HL-60 (cell line): ENCODE data around the gene PRCD.
"Not testable (repeated sequence)": the region's sequence is repeated elsewhere in the genome, so short reads cannot be mapped to it uniquely, and the experiment has no call there.

Experiments used
- DNase-seq, 2 experiments: peaks; one replicate each; pipeline ENCODE4 v3.0.0-alpha.2; 2010 to 2020; ENCODE audit warnings: low read depth in 1 of 2, low spot score in 1 of 2
- H3K27ac ChIP-seq: fragments of 250-450 bp; sonication (Bioruptor Pico); replicated peaks from 2 replicates; pipeline ENCODE4 v1.5.1; 2020; ENCODE audit warnings: mild to moderate bottlenecking, moderate library complexity
- H3K27me3 ChIP-seq: fragments of 250-450 bp; sonication (Bioruptor Pico); 2 replicates; pipeline ENCODE4 v1.5.1; 2021; ENCODE audit warnings: mild to moderate bottlenecking, moderate library complexity; ENCODE audit not compliant: insufficient read depth, poor library complexity, severe bottlenecking
- H3K4me3 ChIP-seq: replicated peaks from 2 replicates; pipeline ENCODE4 v1.5.1; 2011; ENCODE audit warnings: mild to moderate bottlenecking, control low read depth, low read length; ENCODE audit not compliant: insufficient read depth
- GABPA ChIP-seq: IDR thresholded peaks from 2 replicates; pipeline ENCODE4 v1.6.1; 2012; ENCODE audit warnings: low read depth
- POLR2AphosphoS5 ChIP-seq: IDR thresholded peaks from 2 replicates; pipeline ENCODE4 v1.6.1; 2012; ENCODE audit warnings: low read depth
- SPI1 ChIP-seq: IDR thresholded peaks from 2 replicates; pipeline ENCODE4 v1.6.1; 2012; ENCODE audit warnings: low read depth, mild to moderate bottlenecking, borderline replicate concordance
- TF ChIP-seq, protein P1 (sequence below): IDR thresholded peaks from one replicate; pipeline ENCODE4 v1.5.1; 2011; ENCODE audit warnings: low read length, control low read depth, inconsistent platforms; ENCODE audit not compliant: insufficient read depth
- TF ChIP-seq, protein P2 (sequence below): IDR thresholded peaks from 2 replicates; pipeline ENCODE4 v1.6.1; 2012; ENCODE audit warnings: low read depth; ENCODE audit not compliant: insufficient replicate concordance

PRCD gene

GRCh38 chr17:76564991-76565727 lies 25.3 kb downstream of the PRCD start:
- 0 out of 2 replicates have a peak, but pooled peaks have one; percentile 14 for TF ChIP-seq POLR2AphosphoS5
- H3K27me3 ChIP-seq, DNase-seq, H3K27ac ChIP-seq, H3K4me3 ChIP-seq: not testable (repeated sequence)

DNA sequence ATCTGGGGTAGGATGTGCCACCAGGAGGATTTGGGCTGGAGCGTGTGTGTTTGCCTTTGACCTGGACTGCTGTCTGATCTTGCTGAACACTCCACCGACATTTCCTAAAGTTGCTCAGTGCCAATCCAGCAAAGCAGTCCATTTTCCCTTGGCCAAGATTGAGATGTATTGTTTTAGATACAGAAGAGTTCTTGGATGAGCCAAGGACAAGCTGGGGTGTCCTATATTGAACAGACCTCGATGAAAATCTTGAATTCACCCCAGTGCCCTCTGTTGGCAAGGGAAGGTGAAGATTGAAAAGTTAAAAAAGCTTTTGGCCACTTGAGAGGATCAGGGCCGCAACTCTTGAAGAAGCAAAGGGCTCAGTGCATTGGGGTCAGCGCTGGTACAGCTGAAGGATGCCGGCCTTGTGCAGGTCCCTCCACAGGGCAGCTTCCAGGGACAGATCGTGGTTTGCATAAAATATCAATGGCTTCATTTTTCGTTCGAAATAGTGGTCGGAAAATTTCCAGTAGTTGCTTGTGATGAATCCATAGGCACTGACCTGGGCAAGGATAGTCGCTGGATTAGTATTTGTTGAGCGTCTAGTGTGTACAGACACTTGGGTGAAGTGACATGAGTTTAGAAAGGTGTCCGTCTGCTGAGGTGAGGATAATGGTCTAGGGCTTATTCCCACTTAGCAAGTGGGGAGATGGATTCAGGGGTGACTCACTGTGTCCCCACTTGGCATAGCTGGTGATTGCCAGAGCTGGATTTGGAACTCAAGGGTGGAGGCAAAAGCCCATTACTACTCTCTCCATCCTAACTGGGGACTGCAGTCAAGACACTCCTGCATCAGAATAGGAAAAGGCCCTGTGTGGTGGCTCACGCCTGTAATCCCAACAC lies 26.1 kb downstream of the PRCD start:
- TF ChIP-seq POLR2AphosphoS5 = peak; percentile 45
- no peak for TF ChIP-seq SPI1
- no peak overlapping the region for H3K4me3 ChIP-seq
- no peak for DNase-seq
- no peaks in the 10 kb centered on the region for H3K27me3 ChIP-seq
- H3K27ac ChIP-seq = no peak overlapping the region

DNA sequence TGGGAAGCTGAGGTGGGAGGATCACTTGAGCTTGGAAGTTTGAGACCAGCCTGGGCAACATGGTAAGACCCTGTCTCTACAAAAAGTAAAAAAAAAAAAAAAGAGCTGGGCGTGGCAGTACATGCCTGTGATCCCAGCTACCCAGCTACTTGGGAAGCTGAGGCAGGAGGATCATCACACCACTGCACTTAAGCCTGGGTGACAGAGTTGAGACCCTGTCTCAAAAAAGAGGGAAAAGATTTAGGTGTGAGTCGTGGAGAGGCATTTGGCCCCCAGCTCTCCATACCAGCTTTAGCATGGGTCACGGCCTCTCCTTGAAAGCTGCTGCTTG lies 26.7 kb downstream of the PRCD start:
- Histone ChIP-seq H3K4me3 (no peak overlapping the region), H3K27me3 (no peaks in the 10 kb centered on the region), H3K27ac (no peak overlapping the region)
- no peak for DNase-seq
- no peak for TF ChIP-seq SPI1
- TF ChIP-seq, protein P1, sequence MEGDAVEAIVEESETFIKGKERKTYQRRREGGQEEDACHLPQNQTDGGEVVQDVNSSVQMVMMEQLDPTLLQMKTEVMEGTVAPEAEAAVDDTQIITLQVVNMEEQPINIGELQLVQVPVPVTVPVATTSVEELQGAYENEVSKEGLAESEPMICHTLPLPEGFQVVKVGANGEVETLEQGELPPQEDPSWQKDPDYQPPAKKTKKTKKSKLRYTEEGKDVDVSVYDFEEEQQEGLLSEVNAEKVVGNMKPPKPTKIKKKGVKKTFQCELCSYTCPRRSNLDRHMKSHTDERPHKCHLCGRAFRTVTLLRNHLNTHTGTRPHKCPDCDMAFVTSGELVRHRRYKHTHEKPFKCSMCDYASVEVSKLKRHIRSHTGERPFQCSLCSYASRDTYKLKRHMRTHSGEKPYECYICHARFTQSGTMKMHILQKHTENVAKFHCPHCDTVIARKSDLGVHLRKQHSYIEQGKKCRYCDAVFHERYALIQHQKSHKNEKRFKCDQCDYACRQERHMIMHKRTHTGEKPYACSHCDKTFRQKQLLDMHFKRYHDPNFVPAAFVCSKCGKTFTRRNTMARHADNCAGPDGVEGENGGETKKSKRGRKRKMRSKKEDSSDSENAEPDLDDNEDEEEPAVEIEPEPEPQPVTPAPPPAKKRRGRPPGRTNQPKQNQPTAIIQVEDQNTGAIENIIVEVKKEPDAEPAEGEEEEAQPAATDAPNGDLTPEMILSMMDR = no peak
- TF ChIP-seq, protein P2, sequence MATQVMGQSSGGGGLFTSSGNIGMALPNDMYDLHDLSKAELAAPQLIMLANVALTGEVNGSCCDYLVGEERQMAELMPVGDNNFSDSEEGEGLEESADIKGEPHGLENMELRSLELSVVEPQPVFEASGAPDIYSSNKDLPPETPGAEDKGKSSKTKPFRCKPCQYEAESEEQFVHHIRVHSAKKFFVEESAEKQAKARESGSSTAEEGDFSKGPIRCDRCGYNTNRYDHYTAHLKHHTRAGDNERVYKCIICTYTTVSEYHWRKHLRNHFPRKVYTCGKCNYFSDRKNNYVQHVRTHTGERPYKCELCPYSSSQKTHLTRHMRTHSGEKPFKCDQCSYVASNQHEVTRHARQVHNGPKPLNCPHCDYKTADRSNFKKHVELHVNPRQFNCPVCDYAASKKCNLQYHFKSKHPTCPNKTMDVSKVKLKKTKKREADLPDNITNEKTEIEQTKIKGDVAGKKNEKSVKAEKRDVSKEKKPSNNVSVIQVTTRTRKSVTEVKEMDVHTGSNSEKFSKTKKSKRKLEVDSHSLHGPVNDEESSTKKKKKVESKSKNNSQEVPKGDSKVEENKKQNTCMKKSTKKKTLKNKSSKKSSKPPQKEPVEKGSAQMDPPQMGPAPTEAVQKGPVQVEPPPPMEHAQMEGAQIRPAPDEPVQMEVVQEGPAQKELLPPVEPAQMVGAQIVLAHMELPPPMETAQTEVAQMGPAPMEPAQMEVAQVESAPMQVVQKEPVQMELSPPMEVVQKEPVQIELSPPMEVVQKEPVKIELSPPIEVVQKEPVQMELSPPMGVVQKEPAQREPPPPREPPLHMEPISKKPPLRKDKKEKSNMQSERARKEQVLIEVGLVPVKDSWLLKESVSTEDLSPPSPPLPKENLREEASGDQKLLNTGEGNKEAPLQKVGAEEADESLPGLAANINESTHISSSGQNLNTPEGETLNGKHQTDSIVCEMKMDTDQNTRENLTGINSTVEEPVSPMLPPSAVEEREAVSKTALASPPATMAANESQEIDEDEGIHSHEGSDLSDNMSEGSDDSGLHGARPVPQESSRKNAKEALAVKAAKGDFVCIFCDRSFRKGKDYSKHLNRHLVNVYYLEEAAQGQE = no peak
- TF ChIP-seq POLR2AphosphoS5 = no peak
- TF ChIP-seq GABPA = no peak

- peak; percentile 9; the same call in 1 of the 2 replicates for TF ChIP-seq POLR2AphosphoS5
- TF ChIP-seq, protein P1 = no peak
- Histone ChIP-seq H3K4me3 (no peak overlapping the region), H3K27ac (peak overlapping the region; percentile 71), H3K27me3 (no peaks in the 10 kb centered on the region)
- DNase-seq = peak in 1 of 2 experiments; percentile 10
These were observed 27.2 kb downstream of the PRCD start for GRCh38 chr17:76566988-76567431.

GRCh38 chr17:76567634-76568432 lies 28.0 kb downstream of the PRCD start:
- H3K27ac ChIP-seq = peak overlapping the region; percentile 71
- H3K4me3 ChIP-seq = no peak overlapping the region
- peak in 1 of 2 experiments; percentile 82 for DNase-seq
- 0 out of 2 replicates have a peak, but pooled peaks have one; percentile 16 for TF ChIP-seq POLR2AphosphoS5
- TF ChIP-seq, protein P2 = no peak
- TF ChIP-seq SPI1 = peak; percentile 41; the same call in 1 of the 2 replicates
- H3K27me3 ChIP-seq = no peaks in the 10 kb centered on the region
